Medulla oblongata (tissue), 1 donor: Measurements from ENCODE around the gene ITPK1.

Experiments used
- DNase-seq: peaks from one replicate; pipeline ENCODE4 v3.0.0-alpha.2; 2015; ENCODE audit errors: extremely low spot score

The ITPK1 gene

DNA sequence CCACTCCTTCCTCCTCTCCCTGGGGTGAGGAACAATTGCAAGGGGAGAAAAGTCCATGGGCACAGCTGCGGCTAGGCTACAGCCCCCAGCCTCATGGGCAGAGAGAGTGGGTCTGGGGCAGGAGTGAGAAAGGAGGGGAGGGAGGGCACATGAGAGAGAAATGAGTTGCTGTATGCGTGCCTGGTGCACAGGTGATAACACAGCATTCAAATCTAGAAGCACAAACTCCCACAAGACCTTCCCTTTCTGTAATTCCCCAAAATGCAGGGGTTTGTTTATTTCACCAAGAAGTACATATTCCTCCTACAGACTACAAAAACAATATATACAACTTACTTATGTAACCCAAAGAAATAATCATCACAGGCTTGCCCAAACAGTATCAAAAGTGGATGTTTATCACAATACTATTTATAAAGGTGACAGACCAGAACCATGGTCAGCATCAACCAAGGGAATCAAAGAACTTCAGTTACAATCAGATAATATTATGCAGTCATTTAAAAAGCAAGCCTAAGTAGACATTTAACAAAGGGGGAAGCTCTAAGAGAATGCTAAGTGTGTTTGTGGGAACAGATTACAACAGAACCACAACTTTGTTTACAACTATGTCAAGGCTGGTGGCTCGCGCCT, 54.2 kb downstream of the ITPK1 start:
- no peak for DNase-seq

- DNase-seq = no peak
These were observed 54.9 kb downstream of the ITPK1 start for GRCh38 chr14:93060841-93061240.

GRCh38 chr14:93059917-93060545, 55.7 kb downstream of the ITPK1 start:
- DNase-seq = no peak

DNA sequence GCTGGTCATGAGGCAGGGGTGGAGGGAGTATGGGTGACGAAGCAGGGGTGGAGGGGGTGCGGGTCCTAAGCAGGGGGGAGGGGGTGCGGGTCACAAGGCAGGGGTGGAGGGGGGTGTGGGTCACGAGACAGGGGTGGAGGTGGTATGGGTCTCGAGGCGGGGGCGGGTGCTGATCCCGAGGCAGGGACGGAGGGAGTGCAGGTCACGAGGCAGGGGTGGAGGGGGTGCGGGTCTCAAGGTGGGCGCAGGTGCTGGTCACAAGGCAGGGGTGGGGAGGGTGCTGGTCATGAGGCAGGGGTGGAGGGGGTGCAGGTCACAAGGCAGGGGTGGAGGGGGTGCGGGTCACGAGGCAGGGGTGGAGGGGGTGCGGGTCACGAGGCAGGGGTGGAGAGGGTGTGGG, 56.5 kb downstream of the ITPK1 start:
- no peak for DNase-seq

- no peak for DNase-seq
These were observed 58.0 kb downstream of the ITPK1 start for GRCh38 chr14:93057586-93058280.

- no peak for DNase-seq
These were observed 58.7 kb downstream of the ITPK1 start for GRCh38 chr14:93056840-93057585.

GRCh38 chr14:93056166-93056839, 59.4 kb downstream of the ITPK1 start:
- DNase-seq = no peak

DNA sequence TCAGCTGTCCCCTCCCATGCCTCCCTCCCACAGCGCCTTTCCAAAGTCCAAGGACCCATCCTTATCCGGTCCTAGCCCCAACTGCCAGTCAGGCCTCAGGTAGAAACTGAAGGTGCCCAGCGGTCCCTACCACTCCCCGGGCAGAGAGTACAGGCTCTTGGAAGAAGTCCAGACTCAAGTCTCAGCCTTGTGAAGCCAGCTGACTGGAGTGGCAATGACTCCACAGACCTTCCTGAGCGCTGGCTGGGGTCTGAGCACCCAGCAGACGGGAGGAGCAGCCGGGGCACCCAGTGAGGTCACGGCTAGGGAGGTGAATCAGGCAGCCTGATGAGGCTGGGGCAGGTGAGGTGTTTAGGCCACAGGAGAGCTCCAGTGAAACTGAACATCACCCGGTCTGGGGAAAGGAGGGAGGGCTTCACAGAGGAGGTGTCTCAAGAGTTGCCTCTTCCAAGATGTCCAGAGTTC, 60.0 kb downstream of the ITPK1 start:
- DNase-seq = no peak

DNA sequence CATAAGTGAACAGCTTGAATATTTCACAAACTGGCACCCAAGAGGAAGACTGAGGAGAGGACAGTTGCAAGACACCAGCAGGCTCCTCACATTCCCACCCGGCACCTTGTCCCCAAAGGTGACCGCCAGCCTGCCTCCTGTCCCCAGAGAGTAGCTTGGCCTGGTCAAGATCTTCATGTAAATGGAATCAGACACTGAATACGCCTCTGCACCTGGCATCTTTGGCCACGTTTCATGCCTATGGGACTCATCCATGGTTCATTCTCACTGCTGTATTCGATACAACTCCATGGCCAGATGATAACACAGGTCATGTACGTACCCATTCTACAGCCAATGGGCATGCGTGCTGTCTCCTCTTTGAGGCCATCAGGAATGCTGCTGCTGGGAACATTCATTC, 60.8 kb downstream of the ITPK1 start:
- DNase-seq = no peak

DNA sequence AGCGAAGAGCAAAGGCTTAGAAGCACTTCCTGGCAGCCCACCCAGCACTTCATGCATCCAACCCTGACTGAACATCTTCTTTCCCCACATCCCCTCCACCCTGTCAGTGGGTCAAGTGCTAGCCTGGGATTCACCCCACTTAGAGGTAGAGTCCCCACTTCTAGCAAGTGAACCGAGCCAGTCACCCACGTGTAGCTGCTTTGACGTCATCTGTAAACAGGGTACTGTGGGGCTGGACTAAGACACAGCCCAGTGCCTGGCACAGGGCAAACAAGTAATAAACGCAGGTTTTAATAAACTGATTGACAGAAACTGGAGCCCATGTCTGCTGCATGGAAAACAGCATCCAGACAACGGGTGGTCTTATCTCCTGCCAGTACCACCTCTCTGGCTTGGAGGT, 61.7 kb downstream of the ITPK1 start:
- DNase-seq = no peak

DNA sequence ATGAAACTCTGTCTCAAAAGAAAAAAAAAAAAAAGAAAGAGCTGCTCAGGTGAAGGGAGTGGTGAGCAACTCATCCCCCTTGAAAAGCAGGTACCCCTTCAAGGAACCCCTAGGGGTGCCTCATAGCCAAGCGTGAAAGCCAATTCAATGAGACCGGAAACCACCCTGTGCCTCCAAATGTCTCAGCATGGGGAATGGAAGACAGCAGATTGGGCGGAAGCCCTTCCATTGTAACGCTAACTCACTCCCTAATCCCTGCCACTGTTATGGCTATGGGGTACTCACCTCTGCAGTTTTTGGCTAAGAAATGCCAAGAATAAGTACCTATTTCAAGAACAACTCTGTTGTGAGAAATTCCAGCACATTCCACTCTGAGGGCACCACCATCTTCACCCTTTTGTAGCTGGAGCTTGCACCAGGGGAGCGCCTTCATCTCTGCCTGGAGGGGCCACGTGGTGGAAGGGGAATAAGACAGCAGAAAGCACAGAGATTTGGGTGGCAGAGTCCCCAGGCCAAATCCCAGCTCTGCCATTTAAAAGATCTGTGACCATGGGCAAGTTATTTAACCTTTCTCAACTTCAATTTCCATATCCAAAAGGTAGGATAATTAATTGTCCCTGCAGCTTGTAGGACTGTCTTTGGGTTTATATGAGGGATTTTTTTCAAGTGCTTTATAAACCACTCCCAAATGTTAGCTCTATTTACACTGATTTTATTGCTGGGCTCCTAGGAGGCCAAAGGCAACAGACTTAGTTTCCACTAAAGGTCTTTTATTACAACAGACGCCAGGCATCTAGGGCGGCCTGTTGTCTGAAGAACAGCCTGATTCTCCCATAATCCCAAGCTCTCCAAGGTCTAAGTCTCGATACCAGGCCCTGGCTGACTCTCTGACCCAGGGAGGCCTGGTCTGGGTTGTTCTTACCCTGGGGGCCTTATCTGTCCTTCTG, 63.9 kb downstream of the ITPK1 start:
- DNase-seq = no peak

DNA sequence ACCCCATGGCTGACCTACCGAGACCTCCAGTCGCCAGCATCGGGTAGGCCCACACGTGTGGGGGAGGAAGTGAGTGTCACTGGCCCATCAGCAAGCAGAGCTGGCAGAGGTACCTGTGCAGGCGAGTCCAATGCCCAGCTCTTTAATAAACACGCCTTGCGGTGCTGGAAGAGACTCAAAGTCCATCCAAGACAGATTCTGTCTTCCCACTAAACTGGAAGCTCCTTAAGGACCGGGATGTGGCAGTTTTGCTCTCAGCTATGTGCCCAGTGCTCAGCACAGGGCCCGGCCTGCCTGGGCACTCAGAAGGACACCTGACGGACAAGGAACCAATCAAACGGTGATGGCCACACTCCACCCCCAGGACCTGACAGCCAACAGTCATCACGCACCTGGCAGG, 65.0 kb downstream of the ITPK1 start:
- no peak for DNase-seq

DNA sequence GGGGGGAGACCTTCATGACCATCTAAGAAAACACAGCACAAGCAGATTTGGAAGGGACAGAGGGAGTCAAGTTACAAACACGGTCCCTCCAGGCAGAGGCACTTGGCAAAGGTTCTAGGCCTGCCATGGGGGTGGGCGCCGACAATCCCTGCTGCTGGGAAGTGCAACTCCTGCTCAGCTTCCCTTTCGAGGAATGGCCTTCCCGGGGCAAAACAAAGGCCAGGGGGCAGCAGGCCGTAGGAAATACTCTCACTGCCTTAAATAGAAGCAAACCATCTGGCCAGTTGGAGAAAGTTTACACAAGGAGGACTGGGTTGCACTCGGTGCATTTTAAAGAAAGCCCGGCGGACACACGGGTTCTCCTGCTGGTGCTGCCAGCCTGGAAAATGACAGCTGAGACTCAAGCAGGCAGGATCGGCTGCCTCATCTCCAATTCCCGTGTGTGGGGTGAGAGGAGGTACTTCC, 65.8 kb downstream of the ITPK1 start:
- DNase-seq = no peak

DNA sequence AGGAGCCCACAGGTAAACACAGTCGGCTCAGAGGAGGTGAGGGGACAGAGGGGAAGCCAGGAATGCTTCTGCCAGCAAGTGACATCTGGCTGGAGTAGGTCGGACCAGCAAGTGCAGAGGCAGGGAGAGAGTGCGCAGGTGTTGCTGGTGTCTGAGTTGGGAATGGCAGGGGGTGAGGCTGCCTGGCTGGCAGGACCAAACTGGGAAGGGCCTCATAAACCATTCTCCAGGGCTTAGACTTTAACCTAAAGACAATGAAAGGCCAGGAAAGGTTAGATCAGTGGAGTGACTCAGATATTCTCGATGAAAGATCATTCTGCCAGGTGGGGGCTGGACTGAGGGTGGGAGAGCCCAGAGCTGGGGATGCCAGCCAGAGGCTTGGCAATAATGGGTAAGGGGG, 66.4 kb downstream of the ITPK1 start:
- DNase-seq = no peak

GRCh38 chr14:93048843-93049242, 66.9 kb downstream of the ITPK1 start:
- DNase-seq = no peak

- DNase-seq = no peak
These were observed 68.1 kb downstream of the ITPK1 start for GRCh38 chr14:93047661-93048060.

- DNase-seq = no peak
These were observed 68.6 kb downstream of the ITPK1 start for GRCh38 chr14:93047157-93047556.

- no peak for DNase-seq
These were observed 69.0 kb downstream of the ITPK1 start for GRCh38 chr14:93046705-93047050.

DNA sequence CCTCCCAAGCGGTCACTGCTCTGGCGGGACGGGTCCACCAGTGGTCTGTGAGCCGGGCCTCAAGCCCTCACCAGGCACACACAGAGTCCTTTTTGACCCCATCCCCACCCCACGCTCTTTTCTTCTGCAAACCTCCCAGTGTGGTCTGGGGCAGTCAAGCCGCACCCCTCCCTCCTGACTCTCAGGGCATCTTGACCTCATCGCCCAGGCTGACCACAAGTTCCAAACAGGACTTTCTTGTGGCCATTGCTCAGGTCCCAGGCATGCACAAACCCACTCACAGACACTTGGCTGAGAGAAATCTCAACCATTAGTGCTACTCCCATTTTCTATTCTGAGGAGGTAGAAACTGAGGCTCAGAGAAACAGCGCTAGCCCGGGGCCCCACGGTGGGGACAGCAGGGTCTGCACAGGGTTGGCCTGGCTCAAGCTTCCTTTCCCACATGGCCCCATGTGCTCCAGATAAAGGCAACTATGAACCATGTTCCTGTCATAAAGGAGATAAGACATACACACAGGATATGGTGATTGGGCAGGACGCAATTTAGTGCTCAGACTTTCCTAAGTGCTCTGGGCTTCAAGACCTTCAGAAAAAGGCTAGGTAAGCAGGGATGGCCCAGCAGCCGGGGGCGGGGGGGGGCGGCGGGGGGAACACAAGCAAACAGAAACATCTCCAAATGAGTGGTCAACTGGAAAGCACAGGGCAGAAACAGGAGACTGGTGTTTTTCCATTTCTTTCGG, 69.6 kb downstream of the ITPK1 start:
- no peak for DNase-seq

- DNase-seq = no peak
These were observed 70.5 kb downstream of the ITPK1 start for GRCh38 chr14:93045211-93045674.
